GM19395 (cell line): Measurements from ENCODE around the gene XKR7.

Experiments
- ATAC-seq: cut with Tn5 transposase; IDR thresholded peaks from one replicate; pipeline ENCODE4 v1.9.1; 2021; ENCODE audit warnings: mild to moderate bottlenecking, moderate library complexity; ENCODE audit not compliant: unreplicated experiment

The XKR7 gene

DNA sequence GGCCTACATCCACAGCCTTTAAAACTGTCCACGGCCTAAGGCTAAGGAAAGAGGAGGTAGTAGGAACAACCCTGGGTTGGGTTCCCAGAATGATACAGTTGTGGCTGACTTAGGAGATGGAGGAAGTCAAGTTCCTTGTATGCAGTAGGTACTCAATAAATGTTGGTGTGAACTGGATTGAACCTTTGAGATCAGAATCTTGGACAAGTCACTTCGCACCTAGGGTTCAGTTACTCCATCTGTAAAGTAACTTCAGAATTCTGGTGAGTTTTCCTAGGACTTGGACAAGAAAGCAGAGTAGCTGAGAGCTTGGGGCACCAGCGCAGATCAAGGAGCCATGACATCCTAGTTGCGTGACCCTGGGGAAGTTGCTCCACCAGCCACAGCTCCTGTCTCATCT lies 9.1 kb downstream of the XKR7 start:
- no peak for ATAC-seq

DNA sequence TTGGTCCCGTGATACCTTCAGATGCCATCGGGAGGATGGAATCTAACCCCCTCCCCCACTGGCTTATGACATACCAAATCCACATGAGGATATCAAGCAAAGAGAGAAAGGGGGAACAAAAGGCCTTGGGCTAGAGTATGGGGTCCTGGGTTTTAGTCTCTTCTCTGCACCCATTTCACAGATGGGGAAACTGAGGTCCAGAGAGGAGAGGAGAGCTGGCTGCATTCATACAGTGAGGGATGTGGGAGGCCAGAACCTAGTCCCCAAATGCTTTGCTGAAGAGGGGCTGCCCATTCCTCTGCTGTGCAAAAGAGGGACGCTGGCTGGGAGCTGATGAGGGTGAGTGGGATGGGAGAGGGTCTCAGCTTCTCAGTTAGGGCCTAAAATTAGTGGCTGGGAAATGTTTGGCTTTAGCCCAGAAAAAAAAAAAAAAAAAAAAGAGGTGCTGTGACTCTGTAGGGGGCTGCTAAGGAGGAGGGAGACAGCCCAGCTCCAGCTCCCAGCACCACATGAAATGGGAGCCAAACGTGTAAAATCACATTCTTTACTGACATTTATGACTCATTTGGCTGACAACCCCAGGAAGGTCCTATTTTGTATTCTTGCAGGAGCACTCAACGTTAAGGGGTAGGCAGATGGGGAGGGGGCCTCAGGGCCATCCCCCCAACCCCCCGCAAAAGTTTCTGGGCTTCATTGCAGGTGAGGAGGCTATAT lies 11.9 kb downstream of the XKR7 start:
- no peak for ATAC-seq

DNA sequence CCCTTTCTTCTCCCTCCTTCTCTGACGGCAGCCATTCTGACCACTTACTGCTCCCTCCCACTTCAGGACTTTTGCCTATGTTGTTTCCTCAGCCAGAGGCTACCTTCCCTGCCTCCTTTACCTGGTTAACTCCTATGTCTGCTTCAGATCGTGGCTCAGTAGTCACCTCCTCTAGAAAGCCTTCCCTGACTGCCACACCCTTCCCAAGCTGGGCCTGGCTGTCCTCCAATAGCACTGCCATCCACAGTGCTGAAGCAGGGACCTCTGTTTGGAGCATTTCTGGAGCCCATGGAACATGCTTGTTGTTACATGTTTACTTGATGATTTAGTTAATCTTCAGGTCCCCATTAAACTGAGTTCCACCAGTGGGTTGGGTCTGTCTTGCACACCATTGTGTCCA lies 13.8 kb downstream of the XKR7 start:
- no peak for ATAC-seq

DNA sequence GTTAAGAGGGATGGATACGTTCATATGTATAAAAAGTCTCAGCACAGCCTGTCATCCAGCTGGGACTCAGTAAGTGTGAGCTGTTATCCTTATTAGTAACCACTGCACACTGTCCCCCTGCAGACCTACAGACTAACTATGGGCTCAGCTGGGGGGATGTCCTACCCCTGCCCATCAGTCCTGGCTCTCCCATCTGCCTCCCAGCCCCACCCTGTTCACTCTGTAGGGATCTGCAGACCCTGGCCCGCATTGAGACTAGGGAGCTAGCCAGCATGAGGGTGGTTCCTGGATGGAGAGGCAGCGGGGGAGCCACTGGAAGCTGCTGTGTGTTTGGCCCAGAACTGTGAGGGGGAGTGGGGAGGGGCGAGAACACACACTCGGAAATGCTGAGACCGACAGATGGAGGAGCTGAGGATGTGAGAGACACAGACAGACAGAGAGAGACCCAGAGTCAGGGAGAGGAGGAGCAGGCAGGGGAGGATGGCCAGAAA lies 17.1 kb downstream of the XKR7 start:
- no peak for ATAC-seq

DNA sequence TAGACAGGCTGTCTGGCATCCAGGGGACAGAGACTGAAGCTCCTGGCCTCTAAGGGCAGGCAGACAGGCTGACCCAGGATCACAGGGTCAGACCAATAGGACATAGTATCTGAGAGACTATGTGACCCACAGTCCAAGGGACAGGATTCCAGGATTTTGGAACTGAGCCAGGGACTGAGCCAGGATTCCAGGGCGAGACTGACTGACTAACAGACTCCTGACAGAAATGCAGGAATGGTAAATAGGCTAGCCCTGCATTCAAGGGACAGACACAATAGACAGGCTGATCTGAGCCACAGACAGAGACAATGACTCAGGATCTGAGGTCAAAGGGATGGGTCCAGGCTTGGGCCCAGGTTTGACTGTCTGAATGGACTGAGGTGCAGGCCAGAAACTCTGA lies 19.8 kb downstream of the XKR7 start:
- ATAC-seq: no peak

DNA sequence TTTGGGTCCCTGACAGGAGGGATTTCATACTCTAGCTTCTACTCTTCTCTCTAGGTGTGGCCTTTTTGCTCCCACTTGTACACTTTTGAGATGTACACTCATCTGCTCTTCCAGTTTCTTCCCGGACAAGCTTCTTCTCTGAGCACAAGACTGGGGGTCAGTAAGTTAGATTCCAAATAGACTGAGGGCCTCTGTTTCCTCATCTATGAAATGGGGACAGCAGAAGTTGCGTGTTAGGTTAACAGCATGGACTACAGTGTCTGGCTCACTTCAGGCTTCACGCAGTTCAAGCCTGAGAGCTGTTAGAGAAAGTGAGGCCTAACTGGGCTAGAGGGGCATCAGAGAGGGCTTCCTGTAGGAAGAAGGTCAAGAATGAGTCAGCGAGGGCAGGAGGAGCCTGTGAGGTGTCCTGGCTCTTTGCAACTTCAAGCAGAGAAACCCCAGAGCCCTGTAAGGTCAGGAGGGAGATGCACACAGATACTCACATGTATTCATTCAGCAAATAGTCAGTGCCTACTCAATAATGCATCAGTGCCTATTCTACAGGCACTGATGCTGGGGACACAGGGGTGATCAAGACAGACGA lies 20.6 kb downstream of the XKR7 start:
- ATAC-seq: no peak

DNA sequence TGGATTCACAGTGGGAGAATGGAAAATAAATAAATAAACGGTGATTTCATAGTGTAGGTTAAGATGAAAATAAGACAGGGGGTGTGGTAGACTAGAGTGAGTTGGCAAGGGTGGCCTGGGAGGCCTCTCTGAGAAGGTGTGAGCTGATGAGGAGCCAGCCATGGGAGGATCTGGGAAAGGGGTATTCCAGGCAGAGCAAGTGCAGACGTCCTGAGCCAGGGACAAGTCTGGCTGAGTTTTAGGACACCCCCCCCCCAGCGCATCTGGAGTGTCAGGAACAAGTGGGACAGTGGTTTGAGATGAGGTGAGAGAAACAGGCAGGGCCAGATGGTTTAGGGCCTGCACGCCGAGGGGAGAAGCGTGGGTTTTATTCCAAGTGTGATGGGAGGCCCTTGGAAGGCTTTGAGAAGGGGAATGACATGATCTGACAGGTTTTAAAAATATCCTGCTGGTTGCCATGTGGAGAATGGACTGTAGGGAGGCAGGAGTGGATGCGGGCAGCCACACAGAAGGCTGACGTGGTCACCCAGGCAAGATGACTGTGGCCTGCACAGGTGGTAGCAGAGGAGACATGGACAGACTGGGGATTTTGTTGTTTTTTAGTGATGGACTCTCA lies 21.2 kb downstream of the XKR7 start:
- no peak for ATAC-seq

DNA sequence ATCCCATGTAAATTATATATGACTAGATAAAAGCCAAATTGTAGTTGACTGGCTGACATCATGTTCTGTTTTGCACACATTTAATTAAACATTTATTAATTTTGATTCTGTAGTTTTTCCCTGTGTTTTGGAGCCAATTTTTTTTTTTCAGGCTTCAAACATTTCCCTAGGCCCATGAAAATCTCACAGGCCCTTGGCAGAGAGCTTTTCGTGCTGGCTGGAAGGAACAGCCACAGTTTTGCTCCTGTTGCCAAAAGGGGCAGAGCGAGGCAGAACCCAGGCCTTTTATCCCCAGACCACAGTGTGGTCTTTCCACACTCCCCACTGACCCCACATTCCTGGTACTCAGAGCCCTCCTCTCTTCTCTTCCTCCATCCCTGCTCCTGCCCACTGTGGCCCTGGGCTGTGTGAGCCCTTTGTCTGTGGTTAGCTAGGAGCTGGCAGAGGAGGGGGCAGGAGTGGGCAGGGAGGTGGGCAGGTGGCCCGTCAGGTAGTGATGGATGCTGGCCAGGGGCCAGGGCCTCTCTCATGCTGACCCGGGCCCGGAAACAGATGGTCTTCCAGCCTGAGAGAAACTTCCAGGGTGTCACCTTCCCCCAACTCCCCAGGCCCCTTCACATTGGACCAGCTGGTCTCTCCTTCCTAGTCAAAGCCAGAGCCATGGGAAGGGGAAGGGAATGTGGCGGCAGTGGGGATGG lies 22.8 kb downstream of the XKR7 start:
- no peak for ATAC-seq

DNA sequence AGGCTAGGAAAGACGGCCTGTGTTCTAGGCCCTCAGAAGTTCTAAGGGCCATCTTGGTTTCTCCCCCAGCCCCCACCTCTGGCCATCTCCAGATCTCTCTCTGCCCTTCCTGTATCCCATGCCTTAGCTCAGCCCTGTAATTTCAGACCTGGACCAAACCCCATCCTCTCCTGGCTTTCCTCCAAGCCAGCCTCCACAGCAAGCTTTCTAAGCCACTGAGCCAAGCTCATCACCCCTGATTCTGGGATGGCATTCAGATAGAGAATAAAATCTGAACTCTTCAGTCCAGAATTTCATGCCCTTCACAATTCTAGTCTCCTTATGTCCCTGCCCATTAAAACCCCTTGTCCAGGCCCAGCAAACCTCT lies 23.4 kb downstream of the XKR7 start:
- ATAC-seq: no peak

DNA sequence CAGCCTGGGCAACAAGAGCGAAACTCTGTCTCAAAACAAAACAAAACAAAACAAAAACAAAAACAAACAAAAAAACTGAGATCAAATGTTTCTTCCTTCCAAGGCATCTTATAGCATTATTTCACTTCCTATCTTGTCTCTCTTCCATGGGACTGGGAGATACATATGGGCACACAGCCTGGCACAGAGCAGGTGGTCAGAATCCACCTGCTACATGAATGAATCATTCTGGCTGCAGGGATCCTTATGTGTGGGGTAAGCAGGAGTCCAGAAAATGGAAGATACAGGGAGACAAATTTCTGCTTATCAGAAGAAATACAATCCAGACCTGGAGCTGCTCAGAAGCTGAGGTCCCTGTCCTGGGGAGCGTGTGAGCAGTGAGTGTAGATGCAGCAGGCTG lies 24.1 kb downstream of the XKR7 start:
- ATAC-seq: no peak

DNA sequence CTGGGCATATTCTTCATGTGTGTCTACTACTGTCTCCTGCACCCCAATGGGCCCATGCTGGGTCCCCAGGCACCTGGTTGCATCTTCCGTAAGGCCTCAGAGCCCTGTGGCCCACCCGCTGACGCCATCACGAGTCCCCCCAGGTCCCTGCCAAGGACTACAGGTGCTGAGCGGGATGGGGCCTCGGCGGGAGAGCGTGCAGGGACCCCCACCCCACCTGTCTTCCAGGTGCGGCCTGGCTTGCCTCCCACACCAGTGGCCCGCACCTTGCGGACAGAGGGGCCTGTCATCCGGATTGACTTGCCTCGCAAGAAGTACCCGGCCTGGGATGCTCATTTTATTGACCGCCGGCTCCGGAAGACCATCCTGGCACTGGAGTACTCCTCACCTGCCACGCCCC lies 29.0 kb downstream of the XKR7 start:
- no peak for ATAC-seq

DNA sequence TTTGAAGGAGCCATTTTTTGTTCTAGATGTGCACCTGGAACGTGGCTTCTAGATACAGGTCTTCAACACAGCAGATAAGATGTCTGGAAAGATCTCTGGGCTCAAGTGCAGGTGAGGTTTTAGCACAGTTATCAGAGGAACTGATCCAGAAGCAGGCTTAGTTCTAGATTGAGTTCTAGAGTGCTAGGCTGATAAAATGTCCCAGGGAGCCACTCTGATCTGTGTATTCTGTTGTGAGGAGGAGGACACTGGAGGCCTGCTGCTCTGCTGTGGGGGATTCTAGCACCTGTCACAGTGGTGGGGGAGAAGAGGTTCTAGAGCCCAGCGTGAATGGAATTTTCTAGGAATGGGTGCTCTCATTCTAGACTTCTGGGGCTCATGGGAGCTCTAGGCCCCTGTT lies 30.3 kb downstream of the XKR7 start:
- no peak for ATAC-seq

DNA sequence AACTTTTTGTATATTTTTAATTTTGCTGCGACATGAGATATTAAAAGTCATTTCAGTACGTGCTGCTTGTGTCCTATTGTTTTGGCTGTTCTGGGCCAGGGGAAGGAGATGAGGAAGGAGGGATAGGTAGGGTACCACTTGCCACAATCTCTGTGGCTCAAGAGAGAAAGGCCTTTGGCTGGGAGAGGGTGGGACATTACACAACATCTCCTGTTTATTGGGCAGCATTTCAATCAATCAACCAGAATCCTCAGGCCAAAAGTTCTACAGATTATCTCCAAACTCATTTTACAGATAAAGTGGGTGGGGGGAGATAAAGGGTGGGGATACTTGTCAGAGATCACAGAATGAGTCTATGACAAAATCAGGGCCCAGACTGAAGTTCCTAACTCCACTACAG lies 35.4 kb downstream of the XKR7 start:
- ATAC-seq: no peak

DNA sequence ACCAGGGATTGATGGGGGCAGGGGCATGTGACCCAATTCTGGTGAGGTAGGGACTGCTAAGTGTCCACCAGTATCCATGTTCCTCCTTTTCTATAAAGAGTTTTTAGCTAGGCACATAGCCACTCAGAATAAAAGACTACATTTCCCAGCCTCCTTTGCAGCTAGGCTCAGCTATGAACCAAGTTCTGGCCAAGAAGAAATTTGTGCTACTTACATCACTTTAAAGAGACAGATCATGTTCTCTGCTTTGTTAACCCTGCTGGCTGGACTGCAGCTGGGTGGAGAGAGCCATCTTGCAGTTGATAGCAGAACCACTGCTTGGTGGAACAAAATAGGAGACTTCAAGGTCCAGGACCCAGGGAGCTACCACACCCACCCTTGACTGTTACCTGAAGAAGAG lies 37.0 kb downstream of the XKR7 start:
- no peak for ATAC-seq

DNA sequence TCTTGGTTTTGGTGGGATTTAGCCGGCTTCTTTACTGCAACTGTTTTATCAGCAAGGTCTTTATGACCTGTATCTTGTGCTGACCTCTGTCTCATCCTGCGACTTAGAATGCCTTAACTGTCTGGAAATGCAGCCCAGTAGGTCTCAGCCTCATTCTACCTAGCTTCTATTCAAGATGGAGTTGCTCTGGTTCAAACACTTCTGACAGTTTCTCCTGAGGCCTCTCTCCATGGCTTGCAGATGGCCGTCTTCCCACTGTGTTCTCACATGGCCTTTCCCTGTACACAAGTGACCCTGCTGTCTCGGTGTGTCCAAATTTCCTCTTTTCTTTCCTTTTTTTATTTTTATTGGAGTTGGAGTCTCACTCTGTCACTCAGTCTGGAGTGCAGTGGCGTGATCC lies 38.1 kb downstream of the XKR7 start:
- no peak for ATAC-seq

DNA sequence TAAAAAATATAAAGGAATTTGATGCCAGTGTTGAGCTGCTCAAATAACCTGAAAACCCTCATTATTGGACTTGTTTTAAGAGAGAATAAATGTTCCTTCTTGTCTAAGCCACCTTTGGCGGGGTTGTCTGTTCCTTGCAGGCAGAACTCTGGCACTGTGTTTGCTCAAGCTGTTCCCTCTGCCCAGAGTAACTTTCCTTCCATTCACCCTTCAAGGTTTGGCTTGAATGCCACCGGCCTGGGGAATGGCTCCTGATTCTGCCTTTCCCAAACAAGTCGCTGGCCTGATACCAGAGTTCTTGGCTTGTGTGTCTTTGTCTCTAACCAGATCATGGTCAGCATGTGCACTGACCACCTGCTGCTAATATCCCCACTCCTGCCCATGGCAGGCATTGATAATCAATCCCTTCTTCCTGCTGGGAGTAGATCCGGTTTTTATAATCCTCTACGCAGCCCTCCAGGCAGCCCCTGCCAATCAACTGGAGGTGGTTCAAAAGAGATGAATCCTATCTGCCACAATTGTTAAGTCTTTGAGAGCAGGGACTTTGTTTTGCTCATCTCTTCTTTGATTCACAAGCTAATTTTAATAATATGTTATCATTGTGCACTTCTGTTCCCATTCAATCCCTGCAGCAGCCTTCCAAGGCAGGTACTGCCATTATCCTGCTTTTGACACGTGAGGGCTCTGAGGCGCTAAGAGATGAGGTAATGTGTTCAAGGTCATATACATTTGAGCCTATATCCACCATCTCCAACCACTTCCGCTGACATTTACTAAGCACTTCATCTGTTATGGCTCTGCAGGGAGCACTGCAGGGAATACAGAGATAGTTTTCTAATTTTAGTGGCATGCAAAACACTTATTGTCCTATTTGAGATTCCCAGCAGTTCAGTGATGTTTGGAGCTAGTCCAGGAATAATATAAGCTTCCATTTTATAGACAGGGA lies 39.2 kb downstream of the XKR7 start:
- no peak for ATAC-seq

DNA sequence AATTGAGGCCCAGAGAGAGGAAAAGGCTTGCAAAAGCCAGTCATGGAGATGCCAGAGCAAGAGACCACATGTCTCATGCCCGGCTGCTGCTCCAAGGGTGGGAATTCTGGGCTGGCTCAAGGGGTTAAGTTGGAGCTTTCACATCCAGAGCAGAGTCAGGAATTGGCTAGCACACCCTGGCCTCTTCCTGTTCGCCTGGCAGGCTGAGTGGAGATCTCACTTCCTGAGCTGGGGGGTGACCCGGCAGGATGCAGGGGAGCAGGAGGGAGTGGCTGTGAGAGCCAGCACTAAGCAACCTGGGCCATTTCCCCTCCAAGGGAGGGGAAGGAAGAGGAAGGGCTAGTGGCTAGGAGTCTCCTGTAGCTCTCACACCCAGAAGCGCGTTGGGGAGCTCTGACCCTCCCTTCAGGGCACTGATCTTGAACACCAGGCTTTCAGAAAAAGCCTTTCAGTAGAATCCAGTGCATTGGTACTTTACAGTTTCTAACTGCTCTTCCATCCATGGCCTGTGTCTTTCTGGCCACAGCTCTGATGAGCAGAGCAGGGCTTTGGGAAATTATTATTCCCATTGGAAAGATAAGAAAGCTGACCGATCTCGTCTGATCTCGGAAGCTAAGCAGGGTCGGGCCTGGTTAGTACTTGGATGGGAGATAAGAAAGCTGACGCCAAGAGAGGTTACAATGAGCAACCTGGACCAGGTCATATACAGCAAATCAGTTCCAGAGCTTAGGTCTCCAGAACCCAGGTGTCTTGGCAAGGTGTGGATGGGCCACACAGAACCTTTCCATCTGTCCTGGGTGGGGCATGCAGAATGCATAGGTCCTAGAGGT lies 40.1 kb downstream of the XKR7 start:
- no peak for ATAC-seq

DNA sequence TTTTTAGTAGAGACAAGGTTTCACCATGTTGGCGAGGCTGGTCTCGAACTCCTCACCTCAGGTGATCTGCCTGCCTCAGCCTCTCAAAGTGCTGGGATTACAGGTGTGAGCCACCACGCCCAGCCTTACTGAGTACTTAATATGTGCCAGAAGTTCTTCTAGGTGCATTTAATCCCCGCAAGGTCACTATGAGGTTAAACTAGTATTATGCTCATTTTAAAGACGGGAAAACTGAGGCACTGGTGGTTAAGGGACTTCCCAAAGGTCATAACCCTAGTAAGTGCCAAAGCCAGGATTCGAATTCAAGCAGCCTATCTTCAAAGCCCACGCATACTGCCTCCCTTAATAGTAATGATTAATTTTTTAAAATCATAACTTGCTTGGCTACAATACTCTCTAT lies 41.6 kb downstream of the XKR7 start:
- ATAC-seq: no peak

DNA sequence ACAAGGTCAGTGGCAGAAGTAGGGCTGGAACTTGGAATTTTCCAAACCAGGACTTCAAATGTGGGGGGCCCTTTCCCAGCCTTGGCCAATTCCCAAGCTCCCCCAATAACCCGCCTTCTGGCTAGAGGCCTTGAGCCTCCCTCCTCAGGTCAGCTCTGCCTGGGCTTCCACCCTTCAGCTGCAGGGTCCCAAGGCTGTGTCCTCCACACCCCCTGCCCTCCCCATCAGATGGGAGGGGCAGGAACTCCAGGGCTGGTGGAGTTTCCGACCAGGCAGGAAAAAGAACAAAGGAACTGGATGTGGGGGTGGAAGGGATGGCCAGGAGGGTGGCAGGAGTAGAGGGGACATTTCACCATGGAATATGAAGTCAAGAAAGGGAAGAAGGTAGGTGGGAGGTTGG lies 42.1 kb downstream of the XKR7 start, which contains the start of gene CCM2L:
Gene CCM2L, plus strand, starts transcription at position 338 of the 400 bp plus-strand sequence. Its CDS starts 17 bp downstream, at position 355.
- no peak for ATAC-seq

DNA sequence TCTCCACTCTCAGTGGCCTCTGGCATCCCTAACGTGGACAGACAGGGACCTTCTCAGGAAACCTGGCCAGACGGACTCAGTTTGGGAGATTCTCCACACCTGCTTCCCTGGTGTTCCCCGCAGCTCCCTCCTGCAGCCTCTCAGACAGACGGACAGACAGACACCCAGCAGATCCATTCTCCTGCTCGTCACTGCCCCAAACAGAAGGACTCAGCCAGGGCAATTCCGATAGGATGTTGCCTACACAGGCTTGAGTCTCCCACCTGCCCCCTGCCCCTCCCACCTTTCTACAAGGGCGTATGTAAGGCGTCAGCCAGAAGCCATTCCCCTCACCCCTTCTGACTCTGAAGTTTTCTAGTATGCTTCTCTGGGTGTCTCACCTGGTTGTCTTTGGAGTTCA lies 42.7 kb downstream of the XKR7 start:
- ATAC-seq: no peak
